Body of pancreas (tissue), 4 donors: ENCODE data around the gene ZNF286A. TPM values are rescaled to one million over a fixed set of nuclear protein-coding genes. Genes with fewer than 3 reads are reported as not detected.
"Not testable (repeated sequence)": the region's sequence is repeated elsewhere in the genome, so short reads cannot be mapped to it uniquely, and the experiment has no call there.

Experiments
- ATAC-seq: fragments of 150-250 bp; one replicate; pipeline ENCODE4 v1.9.1; 2016
- DNase-seq, 4 donors: peaks; one replicate each; pipeline ENCODE4 v3.0.0-alpha.2; 2019
- H3K27ac ChIP-seq, 4 donors: fragments of 200-600 bp; sonication (generic); 1 replicate in 3 of 4; 2 replicates in 1 of 4; pipeline versions ENCODE4 v1.5.1 to v1.6.1; 2016 to 2019; ENCODE audit warnings: mild to moderate bottlenecking in 1 of 4, mixed read lengths in 1 of 4, moderate library complexity in 1 of 4
- H3K27me3 ChIP-seq, 2 donors: fragments of 200-600 bp; sonication (generic); one replicate each; pipeline ENCODE4 v1.6.0; 2016; ENCODE audit warnings: mild to moderate bottlenecking in 1 of 2
- H3K36me3 ChIP-seq, 2 donors: fragments of 200-600 bp; sonication (generic); replicated peaks in 1 of 2; 2 replicates each; pipeline ENCODE4 v1.5.1; 2016; ENCODE audit warnings: low read depth in 2 of 2; ENCODE audit not compliant: insufficient read depth in 1 of 2
- H3K4me1 ChIP-seq: fragments of 200-600 bp; sonication (generic); one replicate; pipeline ENCODE4 v1.6.0; 2016
- H3K4me3 ChIP-seq, 2 donors: fragments of 200-600 bp; sonication (generic); 1 replicate in 1 of 2; 2 replicates in 1 of 2; pipeline ENCODE4 v1.5.1; 2016 to 2019
- H3K9me3 ChIP-seq, 3 donors: fragments of 200-600 bp; sonication (generic); 1 replicate in 2 of 3; 2 replicates in 1 of 3; pipeline ENCODE4 v1.5.1; 2016
- CTCF ChIP-seq, 7 experiments: fragments of 450-650 bp in 4 of 7; fragments of 200-600 bp in 3 of 7; sonication (generic) in 3 of 7; IDR thresholded peaks; one replicate each; pipeline ENCODE4 v1.5.1; 2016 to 2019; ENCODE audit warnings: antibody characterized with exemption in 7 of 7
- POLR2A ChIP-seq, 3 donors: fragments of 450-650 bp; IDR thresholded peaks; one replicate each; pipeline ENCODE4 v1.6.1; 2016; ENCODE audit warnings: antibody characterized with exemption in 3 of 3, mild to moderate bottlenecking in 2 of 3
- WGBS, 2 donors: methylation state at CpG; one replicate each; pipeline ENCODE4 v1.1.5; 2017; 5-methylcytosine and 5-hydroxymethylcytosine counted together
- intact Hi-C: fragments of 100-400 bp; cut with DNase I; formaldehyde crosslinking; loops from one replicate; pipeline ENCODE4 v1.15.1; 2023
- total RNA-seq, 2 donors: library from RNA; depleted of rRNA; stranded (reverse); fragments of >200 nt; gene quantifications; one replicate each; pipeline ENCODE4 v1.1.0, GENCODE V29; 2016

Gene ZNF286A
- total RNA-seq, 2 donors from 2014 or later, result 4.7 to 14.5 TPM

DNA sequence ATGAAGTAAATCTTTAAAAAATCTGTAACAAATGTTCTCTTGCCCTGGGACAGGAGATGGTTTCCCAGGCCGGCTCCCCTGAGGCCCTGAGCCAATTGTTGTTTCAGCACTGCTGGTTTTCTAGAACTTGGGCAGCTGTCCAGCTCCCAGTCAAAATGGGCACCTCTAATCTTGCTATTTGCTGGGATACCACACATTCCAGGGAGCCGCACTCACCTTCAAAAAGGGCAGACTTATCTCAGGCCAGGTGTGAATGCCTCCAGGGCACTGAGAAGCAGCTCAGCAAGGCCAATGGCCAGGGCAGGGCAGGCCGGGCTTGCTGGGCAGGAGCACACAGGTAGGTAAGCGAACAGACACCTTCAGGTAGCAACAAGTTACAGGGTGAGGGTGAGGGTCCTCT, 39.9 kb upstream of the ZNF286A start:
- peak; percentile 86 for ATAC-seq
- no peaks in the 10 kb centered on the region for H3K9me3 ChIP-seq
- no peaks in the 10 kb centered on the region for H3K36me3 ChIP-seq
- no peak overlapping the region for H3K4me3 ChIP-seq
- H3K4me1 ChIP-seq, result peaks cover 32% of the 10 kb centered on the region
- peak; percentile 79 to 86 (median 85) for DNase-seq
- H3K27me3 ChIP-seq, result no peaks in the 10 kb centered on the region
- 31 to 42% methylated on average over 4 of the region's 4 CpGs for WGBS, 2 donors
- TF ChIP-seq CTCF (IDR thresholded peaks at IDR 0.05) (no peak), POLR2A (IDR thresholded peaks at IDR 0.05) (no peak)
- H3K27ac ChIP-seq, result peak overlapping the region; percentile 7 to 79 (median 52)
- intact Hi-C loops, result no loop called here

- ATAC-seq (no peak), DNase-seq (no peak)
- H3K27ac ChIP-seq, result peak overlapping the region; percentile 7 to 79 (median 52)
- intact Hi-C loops, result no loop called here
- H3K9me3 ChIP-seq, result no peaks in the 10 kb centered on the region
- no peaks in the 10 kb centered on the region for H3K36me3 ChIP-seq
- TF ChIP-seq CTCF (IDR thresholded peaks at IDR 0.05), result no peak
- no peak for TF ChIP-seq POLR2A (IDR thresholded peaks at IDR 0.05)
- 53 to 63% methylated on average over 3 of the region's 3 CpGs for WGBS, 2 donors
- no peak overlapping the region for H3K4me3 ChIP-seq
- peaks cover 28% of the 10 kb centered on the region for H3K4me1 ChIP-seq
- H3K27me3 ChIP-seq, result no peaks in the 10 kb centered on the region
These were observed 39.5 kb upstream of the ZNF286A start for GRCh38 chr17:15660077-15660476.

DNA sequence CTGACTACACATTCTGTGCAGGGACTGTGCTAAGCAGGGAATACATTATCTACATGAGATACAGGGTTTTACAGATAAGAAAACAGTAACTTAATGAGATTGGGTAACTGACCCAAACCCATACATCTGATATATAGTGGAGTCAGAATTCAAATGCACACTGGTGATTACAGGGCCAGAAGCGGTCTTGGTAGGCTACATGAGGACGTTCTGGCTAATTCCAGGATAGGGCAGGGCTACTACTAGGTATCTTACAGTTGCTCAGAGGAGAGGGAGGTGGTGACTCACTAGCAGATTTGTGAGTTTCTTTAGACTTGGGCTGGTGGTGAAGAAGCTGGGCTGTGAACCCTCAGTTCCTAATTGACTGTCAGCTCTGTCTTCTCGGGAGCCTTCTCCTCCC, 36.9 kb upstream of the ZNF286A start:
- Histone ChIP-seq H3K4me3 (no peak overlapping the region), H3K4me1 (peaks cover 22% of the 10 kb centered on the region), H3K27me3 (no peaks in the 10 kb centered on the region), H3K36me3 (no peaks in the 10 kb centered on the region), H3K27ac (no peak overlapping the region), H3K9me3 (no peaks in the 10 kb centered on the region)
- intact Hi-C loops, result no loop called here
- WGBS, 2 donors, result 94 to 97% methylated on average over 3 of the region's 3 CpGs
- no peak for DNase-seq
- no peak for ATAC-seq
- no peak for TF ChIP-seq POLR2A (IDR thresholded peaks at IDR 0.05)
- no peak for TF ChIP-seq CTCF (IDR thresholded peaks at IDR 0.05)

GRCh38 chr17:15663176-15663575, 36.4 kb upstream of the ZNF286A start:
- ATAC-seq, result no peak
- intact Hi-C loops, result no loop called here
- H3K27me3 ChIP-seq, result no peaks in the 10 kb centered on the region
- no peak overlapping the region for H3K4me3 ChIP-seq
- H3K4me1 ChIP-seq, result peaks cover 22% of the 10 kb centered on the region
- no peaks in the 10 kb centered on the region for H3K36me3 ChIP-seq
- DNase-seq, result no peak
- WGBS, 2 donors, result 87 to 93% methylated on average over 6 of the region's 6 CpGs
- H3K27ac ChIP-seq, result no peak overlapping the region
- TF ChIP-seq CTCF (IDR thresholded peaks at IDR 0.05) (no peak), POLR2A (IDR thresholded peaks at IDR 0.05) (no peak)
- H3K9me3 ChIP-seq, result no peaks in the 10 kb centered on the region

DNA sequence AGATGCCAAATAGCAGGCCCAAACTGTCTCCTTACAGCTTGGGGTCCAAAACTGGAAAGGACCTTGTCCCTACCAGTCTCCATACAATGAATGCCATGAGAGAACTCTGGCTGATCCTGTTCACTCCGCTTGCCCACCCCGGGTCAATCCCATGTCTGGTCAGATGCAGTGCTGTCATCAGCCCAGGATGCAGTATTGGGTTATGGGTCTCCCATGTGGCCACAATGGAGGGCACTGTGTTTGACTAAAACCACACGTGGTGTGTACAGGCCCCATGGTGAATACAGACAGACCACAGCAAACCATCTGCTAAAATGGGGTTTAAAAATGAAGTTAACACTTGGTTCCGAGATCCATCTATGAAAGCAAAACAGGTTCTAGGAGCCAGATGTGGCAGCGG, 35.9 kb upstream of the ZNF286A start:
- DNase-seq (no peak), ATAC-seq (no peak)
- H3K4me3 ChIP-seq, result no peak overlapping the region
- no peaks in the 10 kb centered on the region for H3K9me3 ChIP-seq
- intact Hi-C loops, result no loop called here
- no peaks in the 10 kb centered on the region for H3K27me3 ChIP-seq
- H3K4me1 ChIP-seq, result peaks cover 17% of the 10 kb centered on the region
- WGBS, 2 donors, result 95 to 96% methylated on average over 5 of the region's 5 CpGs
- no peaks in the 10 kb centered on the region for H3K36me3 ChIP-seq
- no peak overlapping the region for H3K27ac ChIP-seq
- TF ChIP-seq CTCF (IDR thresholded peaks at IDR 0.05) (no peak), POLR2A (IDR thresholded peaks at IDR 0.05) (no peak)

- H3K27ac ChIP-seq, ATAC-seq, H3K27me3 ChIP-seq, H3K36me3 ChIP-seq, H3K4me3 ChIP-seq, DNase-seq, H3K4me1 ChIP-seq, H3K9me3 ChIP-seq, intact Hi-C loops: not testable (repeated sequence)
- 54 to 75% methylated on average over 4 of the region's 5 CpGs for whole genome bisulfite sequencing, 2 donors
These were observed 30.0 kb upstream of the ZNF286A start for GRCh38 chr17:15669526-15669925.

DNA sequence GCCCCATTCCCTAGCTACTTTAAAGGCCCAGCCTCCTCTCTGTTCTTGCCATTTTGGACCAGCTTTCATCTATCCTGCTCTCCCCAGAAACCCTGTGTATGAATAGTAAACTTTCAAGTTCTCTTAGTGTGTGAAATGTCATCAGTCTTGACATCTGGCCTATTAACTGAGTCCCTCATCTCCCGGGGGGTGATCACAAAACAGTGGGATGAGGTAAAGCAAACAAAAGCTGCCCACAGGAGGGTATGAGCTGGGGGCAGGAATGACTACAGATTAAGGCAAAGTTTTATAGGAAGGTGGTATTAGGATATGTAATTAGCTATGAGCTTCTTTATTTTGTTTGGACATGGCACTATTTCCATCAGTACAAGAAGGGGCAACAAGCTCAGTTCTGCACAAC, 24.9 kb upstream of the ZNF286A start:
- H3K4me1 ChIP-seq, DNase-seq, H3K9me3 ChIP-seq, H3K36me3 ChIP-seq, H3K27me3 ChIP-seq, intact Hi-C loops, H3K4me3 ChIP-seq, ATAC-seq, H3K27ac ChIP-seq: not testable (repeated sequence)
- 57 to 67% methylated on average over 1 of the region's 1 CpG for WGBS, 2 donors

GRCh38 chr17:15675991-15676390, 23.6 kb upstream of the ZNF286A start:
- DNase-seq, H3K4me3 ChIP-seq, ATAC-seq, H3K27ac ChIP-seq, intact Hi-C loops, H3K27me3 ChIP-seq, H3K36me3 ChIP-seq, H3K9me3 ChIP-seq, H3K4me1 ChIP-seq: not testable (repeated sequence)
- WGBS, 2 donors, result 90 to 91% methylated on average over 6 of the region's 6 CpGs
